AG08396 (cell line): ENCODE measurements around the gene TIGD4.
"Not testable (repeated sequence)": the region's sequence is repeated elsewhere in the genome, so short reads cannot be mapped to it uniquely, and the experiment has no call there.

Experiments
- DNase-seq: peaks from one replicate; pipeline ENCODE4 v3.0.0; 2012; ENCODE audit warnings: low spot score, mixed read lengths

Gene TIGD4

DNA sequence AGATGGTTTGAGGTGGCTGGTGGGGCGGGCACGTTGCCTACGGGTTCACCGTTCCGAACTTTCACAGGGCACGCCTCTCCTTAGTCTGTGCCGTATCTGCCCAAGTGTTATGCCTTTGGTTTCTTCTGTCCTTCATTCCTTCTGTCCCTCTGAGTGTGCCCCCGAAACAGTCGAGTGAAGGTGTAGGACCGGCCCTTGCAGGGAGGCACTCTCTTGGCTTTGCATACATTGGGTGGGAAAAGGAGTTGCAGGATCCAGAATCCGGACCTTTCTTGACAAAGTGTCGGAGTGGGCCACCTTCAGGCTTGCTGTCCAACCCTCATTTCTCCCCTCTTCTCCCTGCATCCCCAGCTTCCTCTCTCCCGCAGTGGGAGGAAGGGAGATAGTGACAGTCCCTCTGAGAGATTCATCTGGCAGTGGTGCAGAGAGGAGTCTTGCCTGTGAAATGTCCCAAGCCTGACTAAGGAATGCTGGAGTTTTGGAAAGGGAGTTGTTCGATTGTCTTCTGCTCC lies 793 bp upstream of the TIGD4 start:
- peak; percentile 25 for DNase-seq

DNA sequence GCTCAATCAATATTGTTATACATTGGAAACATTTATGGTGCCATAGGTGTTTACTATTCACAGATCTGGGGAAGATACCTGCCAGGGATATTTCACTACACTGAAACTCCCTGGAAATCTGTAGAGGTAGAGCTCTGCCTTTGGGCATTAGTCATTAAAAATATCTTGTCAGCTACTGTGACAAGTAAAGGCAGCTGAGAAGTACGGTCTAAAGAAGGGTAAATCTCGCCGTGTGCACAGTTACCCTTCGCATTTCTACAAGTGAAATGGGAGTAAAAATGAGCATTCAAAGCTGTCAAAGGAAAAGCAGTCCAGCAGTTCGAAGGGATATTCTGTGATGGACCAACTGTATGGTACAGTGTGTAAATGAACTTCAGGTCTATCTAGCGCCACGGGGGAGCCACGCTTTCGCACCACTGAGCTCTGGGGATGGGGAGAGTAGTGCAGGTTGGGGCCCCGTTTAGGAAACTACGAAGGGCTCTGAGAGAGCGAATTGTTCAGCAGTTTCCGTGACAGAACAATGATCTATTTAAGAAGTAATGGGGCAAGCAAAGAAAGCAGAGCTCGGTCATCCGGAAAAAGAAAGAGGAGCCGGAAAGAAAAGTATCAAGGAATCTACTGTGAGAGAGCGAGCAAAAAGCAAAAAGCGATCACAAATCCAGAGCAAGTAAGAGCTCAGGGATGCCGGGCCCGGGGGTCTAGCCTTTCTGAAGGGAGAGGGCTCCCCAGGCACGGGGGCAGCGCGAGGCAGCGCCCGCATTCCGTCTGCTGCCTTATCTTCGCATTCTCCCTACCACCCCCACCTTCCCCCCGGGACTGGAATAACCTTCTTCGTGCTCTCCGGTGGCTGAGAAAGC lies 646 bp downstream of the TIGD4 start:
- DNase-seq: peak; percentile 8

DNA sequence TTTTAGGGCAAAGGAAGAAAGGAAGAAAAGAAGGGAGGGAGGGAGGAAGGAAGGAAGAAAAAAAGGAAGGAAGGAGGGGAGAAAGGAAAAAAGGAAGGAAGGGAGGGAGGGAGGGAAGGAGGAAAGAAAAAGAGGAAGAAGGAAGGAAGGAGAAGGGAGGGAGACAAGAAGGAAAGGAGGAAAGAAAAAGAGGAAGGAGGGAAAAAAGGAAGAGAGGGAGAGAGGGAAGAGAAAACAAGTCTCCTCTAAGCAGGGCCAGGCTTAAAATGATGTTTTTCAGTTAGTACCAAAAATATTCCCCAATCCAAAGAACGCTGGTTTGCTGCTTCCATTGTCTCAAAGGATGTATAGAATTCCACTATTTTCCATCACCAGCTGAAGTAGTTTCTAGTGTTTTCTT lies 2.0 kb downstream of the TIGD4 start:
- DNase-seq: no peak

DNA sequence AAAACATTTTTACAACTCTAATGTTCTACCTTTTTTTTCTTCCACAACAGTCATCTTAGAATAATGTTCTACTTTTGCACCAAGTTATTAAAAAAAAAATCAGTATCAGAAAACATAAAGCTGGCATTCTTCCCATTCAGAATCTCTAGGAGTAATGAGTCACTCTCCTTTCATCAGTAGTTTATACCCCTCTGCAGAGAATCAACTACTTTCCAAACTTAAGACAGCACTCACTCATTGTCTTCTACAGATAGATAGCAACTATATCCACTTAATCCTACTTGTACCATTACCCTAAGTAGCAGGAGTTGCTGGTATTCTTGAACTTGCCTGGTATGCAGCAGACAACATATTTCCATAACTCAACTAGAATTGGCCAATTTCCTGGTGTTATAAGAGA lies 3.2 kb downstream of the TIGD4 start:
- no peak for DNase-seq

DNA sequence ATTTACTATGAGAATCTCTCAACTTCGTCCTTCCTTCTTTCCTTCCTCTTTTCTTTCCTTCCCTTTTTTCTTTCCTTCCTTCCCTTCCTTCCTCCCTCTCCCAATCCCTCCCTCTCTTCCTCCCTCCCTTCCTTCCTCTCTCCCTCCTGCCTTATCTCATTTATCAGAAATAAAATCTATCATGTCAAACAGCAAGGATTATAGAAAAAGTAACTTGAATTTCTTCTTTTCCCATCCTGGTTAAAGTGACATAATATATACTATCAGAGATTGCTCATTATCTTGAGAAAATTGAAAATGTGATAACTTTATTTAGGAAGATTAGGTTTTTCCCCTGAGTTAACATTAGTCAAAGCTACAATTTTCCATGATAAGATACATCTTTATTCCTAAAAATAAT lies 5.6 kb downstream of the TIGD4 start:
- no peak for DNase-seq

DNA sequence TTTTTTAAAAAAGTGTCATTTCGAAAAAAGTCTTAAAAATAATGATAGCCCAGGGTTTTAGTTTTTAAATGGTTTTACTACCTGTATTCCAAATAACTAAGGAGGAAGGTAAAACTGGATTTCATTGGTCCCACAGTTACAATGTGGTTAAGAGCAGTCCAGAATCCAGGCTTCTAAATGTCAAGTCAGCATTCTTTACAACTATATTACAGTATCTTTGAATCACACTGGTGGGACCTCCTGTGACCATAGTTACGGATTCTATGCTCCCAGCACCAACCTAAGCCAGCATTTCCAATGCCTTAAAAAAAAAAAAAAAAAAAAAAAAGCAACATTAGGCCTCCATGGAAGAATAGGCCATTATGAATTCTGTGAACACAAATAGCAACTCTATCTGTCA lies 6.2 kb downstream of the TIGD4 start:
- no peak for DNase-seq

DNA sequence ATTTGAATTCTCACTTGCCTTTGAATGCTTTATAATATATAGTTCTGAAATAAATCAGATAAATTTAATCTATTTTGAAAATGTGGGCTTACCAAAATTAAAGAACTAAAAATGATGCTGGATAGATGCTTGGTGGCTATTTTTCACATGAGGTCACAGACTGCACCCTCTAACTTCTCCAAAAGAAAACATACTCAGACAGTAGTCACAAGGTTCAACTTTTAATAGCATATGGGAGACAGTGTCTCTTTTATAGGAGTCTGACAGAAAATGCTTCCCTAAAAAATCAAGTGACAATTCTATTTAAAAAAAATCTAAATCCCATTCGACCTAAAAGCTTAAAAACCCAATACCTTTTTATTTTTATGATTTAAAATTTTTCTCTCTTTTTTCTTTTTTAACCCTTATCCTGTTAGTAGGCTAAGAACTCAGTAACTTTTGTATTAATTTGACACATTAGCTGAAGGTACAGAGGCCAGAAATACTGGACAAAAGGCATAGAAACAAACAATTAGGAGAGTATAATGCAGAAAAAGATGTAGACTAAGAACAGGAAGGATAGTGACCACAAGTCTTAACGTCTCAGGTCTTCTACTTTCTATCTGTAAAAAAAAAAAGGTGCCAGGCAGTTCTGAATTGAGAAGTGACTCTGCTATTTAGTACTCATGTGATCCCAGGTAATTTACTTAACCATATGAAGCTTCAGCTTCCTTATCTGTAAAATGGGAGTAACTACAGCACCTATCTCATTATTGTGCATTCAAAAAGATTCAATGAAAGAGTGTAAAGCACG lies 7.6 kb downstream of the TIGD4 start:
- DNase-seq: no peak

DNA sequence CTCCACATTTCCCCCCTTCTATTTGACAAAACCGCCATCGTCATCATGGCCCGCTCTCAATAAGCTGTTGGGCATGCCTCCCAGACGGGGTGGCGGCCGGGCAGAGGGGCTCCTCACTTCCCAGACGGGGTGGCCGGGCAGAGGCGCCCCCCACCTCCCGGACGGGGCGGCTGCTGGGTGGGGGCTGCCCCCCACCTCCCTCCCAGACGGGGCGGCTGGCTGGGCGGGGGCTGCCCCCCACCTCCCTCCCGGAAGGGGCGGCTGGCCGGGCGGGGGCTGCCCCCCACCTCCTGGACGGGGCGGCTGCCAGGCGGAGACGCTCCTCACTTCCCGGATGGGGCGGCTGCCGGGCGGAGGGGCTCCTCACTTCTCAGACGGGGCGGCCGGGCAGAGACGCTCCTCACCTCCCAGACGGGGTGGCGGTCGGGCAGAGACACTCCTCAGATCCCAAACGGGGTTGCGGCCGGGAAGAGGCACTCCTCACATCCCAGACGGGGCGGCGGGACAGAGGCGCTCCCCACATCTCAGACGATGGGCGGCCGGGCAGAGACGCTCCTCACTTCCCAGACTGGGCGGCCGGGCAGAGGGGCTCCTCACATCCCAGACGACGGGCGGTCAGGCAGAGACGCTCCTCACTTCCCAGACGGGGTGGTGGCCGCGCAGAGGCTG lies 14.3 kb downstream of the TIGD4 start:
- DNase-seq: not testable (repeated sequence)

DNA sequence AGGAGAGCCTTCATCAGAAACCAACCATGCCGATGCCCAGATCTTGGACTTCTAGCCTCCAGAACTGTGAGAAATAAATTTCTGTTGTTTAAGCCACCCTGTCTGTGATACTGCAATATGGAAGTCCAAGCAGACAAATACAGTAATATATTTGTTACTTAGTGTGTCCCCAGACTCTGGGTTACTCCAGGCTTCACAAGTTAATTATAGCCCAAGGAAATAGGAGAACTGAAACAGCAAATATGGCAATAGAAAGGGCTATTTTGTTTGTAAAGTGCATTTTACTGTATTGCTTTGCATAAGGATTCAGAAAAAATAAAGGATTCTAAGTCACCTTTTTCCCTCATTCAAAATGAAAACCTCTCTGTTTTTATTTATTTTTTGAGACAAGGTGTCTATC lies 15.7 kb downstream of the TIGD4 start:
- no peak for DNase-seq

DNA sequence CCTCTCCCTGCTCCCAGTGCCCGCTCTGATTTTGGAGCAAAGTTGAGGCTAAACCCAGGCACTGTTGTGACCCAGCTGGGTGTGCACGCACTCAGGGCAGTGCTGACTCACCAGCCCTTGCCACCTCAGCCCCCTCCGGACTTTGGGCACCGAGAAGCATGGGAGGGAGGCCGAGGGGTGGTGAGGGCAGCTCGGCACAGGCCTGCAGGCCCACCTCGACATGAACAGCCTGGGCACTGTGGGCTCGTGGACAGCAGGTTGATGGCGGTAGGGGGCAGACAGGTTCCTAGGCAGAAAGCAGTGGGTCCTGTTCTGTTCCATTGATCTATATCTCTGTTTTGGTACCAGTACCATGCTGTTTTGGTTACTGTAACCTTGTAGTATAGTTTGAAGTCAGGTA lies 30.9 kb downstream of the TIGD4 start:
- DNase-seq: no peak

DNA sequence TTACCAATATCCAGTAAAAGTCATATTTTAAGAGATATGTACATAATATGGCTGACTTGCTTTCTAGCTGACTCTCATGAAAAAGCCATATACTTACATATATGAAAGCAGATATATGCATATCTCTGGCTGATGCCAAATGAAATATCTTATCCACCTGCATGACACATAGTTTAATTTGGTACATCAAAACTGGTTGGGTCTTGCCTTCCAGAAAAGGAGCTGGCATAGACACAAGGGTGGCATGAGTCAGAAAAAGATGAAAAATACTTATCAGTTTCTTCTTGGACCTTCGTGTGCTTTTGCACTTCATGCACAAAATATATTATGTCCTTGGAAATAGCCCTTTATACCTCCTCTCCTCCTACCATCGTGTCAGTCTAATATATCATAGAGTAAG lies 32.1 kb downstream of the TIGD4 start:
- DNase-seq: no peak

DNA sequence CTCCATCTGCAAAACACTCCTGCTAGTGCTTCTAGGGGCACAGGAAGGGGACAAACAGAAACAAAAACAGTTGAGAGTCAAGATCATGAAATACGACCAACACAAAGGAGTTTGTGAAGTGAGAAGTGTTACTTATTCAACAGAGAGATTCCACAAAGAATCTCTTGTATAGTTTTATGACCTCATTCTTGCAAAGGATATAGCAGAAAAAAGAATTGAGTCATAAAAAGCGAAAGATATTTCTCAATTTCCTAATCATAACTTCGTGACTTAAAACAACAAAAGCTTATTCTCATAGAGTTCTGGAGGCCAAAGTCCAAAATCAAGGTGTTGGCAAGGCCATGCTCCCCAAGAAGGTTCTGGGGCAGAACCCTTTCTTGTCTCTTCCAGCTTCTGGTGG lies 40.7 kb downstream of the TIGD4 start:
- no peak for DNase-seq

DNA sequence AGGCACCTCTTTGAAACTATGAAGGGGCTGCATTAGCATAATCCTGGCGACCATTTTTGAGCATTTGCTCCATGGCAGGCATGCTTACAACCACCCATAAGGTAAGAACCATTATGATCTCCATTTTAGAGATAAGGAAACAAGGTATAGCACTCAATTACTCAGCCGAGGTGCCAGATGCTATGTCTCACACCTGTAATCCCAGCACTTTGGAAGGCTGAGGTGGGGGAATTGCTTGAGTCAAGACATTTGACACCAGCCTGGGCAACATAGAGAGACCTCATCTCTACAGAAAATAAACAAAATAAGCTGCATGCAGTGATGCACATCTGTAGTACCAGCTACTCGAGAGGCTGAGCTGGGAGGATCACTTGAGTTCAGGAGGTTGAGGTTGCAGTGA lies 43.6 kb downstream of the TIGD4 start:
- no peak for DNase-seq

DNA sequence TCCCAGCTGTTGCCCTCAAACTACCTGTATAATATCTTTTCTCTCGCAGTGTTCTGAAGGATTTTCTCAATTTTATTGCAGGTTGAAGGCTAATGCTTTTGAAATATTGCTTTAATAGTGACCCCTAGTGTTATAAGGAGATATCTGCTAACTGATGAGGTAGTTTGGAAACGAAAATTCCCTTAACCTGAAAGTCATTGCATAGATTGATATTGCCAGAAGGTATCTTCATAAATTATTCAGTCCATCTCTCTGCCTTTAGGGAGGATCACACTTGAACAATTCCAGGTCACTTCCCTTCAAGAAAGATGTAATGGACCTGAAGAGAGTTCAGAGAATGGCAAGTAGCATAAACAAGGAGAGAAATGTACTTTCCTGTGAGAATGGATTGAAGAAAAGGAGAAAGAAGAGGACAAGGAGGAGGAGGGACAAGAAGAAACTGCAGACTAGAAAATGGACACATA lies 44.1 kb downstream of the TIGD4 start:
- DNase-seq: peak; percentile 26

DNA sequence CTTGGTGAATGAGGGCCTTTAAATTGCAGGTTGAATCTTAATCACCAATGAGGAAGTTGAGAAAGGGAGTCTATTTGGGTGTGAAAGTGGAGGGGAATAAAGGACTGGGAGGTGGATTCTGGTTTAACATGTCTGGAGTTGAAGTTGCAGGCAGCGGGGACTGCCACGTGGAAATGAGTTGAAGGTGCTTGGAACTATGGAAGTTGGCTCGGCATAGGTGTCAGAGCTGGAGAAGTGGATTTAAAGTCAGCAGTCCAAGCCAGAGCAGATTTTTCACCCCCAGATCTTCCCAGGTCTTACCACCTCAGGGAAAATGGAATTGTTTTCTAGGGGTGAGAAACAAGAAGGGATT lies 44.9 kb downstream of the TIGD4 start:
- no peak for DNase-seq

DNA sequence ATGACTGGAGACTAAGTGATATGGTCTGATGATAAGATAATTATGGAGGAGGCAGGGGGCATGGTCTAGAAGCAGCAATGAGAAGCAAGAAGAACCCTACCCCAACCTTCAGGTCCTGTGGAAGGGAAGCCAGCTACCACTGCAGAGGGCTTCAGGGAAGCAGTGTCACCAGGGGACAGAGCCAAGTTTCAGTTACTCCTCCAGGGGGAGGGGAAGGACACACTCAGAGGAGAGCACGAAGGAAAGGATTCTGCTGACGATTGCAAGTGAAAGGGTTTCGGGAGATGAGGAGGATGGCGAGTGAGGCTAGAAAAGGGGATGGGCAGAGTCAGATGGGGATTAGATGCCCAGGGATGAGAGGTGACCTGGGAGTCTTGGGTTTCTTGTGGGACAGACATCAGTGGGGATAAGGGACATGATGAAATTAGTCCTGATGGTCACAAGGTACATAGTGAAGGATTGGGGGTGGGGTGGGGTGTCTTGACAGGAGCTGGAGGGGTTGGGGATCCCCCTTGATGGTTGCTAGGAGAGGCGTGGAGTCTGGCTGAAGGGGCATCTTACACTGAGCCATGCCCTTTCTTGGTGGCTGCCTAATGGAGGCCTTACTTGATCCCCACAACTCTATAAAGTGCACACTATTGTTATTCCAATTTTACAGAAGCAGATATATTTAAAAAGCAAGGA lies 45.4 kb downstream of the TIGD4 start:
- DNase-seq: no peak

DNA sequence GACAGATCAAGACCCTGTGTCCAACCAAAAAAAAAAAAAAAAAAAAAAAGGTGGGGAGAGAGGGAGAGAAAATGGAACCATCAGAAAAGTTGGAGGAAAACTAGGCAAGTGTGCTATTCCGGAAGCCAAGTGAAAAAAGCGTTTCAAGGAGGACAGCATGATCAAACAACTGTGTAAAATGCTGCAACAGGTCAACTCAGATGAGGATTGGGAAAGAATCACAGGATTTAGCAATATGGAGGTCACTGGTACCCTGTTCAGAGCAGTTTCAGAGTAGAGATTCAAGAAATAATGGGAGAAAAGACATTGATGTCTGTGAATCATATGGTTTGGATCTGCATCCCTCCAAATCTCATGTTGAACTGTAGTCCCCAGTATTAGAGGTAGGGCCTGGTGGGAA lies 47.5 kb downstream of the TIGD4 start:
- DNase-seq: no peak

DNA sequence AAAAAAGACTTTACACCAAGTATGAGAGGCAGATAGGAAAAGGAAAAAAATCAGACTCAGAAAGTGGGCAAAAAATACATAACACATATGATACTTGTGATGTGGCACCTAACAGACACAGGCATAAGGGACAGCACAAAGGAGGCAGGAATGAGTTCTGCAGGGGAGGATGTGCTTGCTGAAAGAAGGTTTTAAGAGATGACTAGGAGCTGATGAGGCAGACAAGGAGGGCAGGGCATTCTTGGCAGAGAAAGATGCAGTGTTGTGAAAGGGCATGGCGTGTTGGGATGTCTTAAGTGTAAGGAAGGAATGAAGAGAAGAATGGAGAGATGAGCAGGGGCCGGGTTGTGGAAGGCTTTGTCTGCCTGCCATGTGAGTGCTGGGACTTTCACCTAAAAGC lies 50.1 kb downstream of the TIGD4 start:
- peak; percentile 16 for DNase-seq

DNA sequence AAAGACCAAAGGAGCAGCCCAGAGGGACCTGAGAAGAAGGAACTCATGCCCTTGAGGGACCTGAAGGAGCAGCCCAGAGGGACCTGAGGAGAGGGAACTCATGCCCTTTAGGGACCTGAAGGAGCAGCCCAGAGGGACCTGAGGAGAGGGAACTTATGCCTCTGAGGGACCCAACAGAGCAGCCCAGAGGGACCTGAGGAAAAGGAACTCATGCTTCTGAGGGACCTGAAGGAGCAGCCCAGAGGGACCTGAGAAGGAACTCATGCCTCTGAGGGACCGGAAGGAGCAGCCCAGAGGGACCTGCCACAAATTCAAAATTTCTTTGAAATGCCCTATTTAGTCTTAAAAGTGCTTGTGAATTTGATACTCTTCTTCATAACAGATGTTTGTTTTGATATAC lies 51.2 kb downstream of the TIGD4 start:
- DNase-seq: no peak

DNA sequence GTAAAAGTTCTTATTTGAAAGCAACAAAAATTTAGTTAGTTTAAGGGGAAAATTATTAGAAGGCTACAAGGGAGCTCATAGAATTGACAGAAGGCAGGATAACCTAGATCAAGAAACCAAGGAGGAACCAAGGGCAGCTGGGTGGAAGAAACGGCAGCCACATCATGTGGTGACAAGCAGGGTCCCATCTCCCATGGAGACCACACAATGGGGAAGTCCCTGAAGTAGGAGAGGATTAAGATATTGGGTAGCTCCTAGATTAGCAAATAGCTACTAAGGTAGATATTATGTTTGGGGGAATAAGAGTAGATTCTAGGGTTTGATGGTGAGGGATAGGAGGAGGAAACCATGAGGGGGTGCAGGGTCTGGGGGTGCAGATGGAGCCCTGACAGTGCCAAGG lies 51.7 kb downstream of the TIGD4 start:
- no peak for DNase-seq

DNA sequence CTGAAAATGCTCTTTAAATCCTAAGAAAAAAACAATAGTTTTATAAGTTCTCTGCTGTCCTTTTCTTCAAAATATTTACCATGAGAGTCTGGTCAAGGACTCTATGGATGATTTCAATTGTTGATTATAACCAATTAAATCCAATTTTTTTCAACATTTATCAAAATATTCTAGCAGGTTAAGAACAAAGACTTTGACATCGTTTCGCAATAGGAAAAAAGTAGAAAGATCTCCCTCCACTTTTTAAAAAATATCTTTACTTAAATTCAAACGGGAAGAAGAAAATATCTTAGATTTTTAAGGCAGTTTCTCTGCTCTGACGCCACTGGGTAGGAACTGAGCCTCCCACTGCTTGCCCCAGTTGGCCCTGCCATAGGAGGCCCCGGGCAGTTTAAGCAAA lies 55.0 kb downstream of the TIGD4 start:
- DNase-seq: no peak

DNA sequence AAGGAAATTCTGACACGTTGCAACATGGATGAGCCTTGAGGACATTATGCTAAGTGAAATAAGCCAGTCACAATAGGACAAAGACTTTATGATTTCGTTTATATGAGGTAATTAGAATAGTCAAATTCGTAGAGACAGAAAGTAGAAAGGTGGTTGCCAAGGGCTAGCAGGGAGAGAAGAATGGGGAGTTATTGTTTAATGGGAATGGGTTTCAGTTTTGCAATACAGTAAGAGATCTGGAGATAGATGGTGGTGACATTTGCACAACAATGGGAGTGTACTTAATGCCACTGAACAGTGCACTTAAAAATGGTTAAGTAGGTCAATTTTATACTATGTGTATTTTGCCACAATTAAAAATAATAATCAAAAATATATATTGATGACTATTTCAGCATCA lies 56.3 kb downstream of the TIGD4 start:
- no peak for DNase-seq
